ENCODE data around the gene MINDY3.

DNA sequence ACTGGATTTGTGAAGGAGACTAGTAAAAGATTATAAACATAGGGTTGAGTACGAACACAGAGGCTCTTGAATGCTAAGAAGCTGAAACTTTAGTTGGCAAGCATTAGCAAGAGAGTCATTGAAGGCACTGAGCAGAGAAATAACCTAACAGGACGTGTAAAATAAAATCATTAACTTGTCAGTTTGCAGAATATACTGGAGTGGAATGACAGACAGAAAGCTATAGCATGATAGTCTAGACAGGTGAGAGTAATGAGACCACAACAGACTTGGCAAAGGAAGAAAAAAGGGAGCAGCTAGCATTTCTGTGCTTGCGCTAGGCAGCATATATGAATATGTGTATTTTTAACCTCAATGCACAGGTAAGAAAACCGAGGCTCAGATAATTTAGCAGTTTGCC, 30.8 kb downstream of the MINDY3 start:
- TF ChIP-seq RAD21 (IDR thresholded peaks at IDR 0.05): no peak
- TF ChIP-seq JUND (IDR thresholded peaks at IDR 0.05): no peak
- TF ChIP-seq, protein P1, sequence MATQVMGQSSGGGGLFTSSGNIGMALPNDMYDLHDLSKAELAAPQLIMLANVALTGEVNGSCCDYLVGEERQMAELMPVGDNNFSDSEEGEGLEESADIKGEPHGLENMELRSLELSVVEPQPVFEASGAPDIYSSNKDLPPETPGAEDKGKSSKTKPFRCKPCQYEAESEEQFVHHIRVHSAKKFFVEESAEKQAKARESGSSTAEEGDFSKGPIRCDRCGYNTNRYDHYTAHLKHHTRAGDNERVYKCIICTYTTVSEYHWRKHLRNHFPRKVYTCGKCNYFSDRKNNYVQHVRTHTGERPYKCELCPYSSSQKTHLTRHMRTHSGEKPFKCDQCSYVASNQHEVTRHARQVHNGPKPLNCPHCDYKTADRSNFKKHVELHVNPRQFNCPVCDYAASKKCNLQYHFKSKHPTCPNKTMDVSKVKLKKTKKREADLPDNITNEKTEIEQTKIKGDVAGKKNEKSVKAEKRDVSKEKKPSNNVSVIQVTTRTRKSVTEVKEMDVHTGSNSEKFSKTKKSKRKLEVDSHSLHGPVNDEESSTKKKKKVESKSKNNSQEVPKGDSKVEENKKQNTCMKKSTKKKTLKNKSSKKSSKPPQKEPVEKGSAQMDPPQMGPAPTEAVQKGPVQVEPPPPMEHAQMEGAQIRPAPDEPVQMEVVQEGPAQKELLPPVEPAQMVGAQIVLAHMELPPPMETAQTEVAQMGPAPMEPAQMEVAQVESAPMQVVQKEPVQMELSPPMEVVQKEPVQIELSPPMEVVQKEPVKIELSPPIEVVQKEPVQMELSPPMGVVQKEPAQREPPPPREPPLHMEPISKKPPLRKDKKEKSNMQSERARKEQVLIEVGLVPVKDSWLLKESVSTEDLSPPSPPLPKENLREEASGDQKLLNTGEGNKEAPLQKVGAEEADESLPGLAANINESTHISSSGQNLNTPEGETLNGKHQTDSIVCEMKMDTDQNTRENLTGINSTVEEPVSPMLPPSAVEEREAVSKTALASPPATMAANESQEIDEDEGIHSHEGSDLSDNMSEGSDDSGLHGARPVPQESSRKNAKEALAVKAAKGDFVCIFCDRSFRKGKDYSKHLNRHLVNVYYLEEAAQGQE (IDR thresholded peaks at IDR 0.05): no peak
- TF ChIP-seq, protein P2, sequence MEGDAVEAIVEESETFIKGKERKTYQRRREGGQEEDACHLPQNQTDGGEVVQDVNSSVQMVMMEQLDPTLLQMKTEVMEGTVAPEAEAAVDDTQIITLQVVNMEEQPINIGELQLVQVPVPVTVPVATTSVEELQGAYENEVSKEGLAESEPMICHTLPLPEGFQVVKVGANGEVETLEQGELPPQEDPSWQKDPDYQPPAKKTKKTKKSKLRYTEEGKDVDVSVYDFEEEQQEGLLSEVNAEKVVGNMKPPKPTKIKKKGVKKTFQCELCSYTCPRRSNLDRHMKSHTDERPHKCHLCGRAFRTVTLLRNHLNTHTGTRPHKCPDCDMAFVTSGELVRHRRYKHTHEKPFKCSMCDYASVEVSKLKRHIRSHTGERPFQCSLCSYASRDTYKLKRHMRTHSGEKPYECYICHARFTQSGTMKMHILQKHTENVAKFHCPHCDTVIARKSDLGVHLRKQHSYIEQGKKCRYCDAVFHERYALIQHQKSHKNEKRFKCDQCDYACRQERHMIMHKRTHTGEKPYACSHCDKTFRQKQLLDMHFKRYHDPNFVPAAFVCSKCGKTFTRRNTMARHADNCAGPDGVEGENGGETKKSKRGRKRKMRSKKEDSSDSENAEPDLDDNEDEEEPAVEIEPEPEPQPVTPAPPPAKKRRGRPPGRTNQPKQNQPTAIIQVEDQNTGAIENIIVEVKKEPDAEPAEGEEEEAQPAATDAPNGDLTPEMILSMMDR (IDR thresholded peaks at IDR 0.05; ENCODE audit: low read depth, low read length, missing input control): no peak
- TF ChIP-seq, protein P3, sequence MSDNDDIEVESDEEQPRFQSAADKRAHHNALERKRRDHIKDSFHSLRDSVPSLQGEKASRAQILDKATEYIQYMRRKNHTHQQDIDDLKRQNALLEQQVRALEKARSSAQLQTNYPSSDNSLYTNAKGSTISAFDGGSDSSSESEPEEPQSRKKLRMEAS (IDR thresholded peaks at IDR 0.05): no peak
- no peak for TF ChIP-seq YY1 (IDR thresholded peaks at IDR 0.05)
- TF ChIP-seq NR2F2 (IDR thresholded peaks at IDR 0.05): no peak
- no peak for TF ChIP-seq EGR1 (IDR thresholded peaks at IDR 0.05; ENCODE audit: low read depth in 2 of 2)
